GF-D8 (cell line): ENCODE data around the gene PKP1.

Experiments
- DNase-seq: peaks from one replicate; lab custom pipeline; 2025; lab: John Stamatoyannopoulos, UW

PKP1 gene

DNA sequence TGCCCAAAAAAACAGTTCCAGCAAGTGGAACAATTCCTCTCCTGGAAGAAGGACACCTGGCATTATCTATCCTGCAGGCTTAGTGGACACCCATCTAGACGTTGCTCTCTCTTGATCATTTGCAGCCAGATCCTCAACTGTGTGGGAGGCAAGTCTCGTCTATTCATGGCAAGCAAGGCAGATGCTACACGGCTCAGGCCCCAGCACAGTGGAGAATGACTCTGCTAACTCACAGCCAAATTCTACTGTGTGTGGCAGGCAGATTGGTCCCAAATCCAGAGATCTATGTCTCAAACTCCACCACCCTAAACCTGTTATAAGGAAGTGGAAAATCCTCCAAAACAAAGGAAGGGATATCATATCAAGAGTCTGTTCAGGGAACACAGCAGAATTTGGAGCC is 87.2 kb downstream of the PKP1 start:
- DNase-seq = no peak

DNA sequence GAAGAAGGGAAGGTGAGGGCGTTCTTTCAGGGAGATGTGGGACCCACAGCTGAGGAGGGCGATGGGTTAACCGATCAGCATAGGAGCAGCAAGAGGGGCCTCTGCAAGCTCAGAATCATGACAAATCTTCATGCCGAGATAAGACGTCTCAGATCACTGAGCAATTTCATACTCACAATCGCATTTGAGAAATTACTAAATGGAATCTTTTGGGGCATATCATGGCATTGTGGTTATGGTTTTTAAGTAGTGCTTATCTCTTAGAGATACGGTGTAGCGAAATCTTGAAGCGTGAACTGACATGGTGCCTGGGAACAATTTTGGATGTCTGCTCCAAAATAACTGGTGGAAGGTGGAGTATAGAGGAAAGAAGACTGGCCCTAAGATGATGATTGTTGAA is 88.0 kb downstream of the PKP1 start:
- no peak for DNase-seq

DNA sequence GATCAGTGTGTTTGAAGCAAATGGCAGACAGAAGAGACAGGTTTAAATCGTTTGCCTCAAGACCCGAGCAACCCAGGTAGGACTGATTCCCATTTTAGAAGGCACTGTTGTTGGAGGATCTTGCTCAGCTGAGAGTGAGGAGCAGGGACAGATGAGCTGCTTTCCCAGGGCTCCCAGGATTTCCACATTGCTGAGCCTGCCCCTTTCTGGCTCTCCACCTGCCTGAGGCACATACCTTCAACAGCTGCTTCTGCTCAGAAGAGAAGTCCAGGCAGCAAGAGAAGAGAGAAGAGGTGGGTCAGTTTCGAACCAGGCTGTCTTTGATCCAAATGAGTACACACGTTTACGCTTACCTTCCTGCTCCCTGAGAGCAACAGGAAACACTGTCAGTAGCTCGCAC is 88.5 kb downstream of the PKP1 start:
- DNase-seq = no peak

DNA sequence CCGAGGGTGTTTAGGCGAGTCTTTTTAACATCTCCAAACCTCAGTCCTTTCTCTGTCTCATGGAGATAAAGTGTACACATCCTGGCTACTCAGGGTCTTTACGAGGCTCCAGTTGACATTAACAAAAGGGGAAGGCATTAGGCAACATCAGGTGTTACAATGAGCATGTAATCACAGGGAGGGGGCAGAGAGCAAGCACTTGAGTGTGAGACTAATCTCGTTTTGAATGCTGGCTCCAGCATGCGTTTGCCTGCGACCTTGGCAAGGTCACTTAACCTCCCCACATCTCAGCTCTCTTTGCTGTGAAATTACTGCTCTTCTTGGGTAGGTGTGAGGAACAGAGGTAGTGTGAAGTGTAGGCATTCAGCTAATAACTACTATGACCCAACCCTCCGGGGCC is 91.1 kb downstream of the PKP1 start:
- no peak for DNase-seq

DNA sequence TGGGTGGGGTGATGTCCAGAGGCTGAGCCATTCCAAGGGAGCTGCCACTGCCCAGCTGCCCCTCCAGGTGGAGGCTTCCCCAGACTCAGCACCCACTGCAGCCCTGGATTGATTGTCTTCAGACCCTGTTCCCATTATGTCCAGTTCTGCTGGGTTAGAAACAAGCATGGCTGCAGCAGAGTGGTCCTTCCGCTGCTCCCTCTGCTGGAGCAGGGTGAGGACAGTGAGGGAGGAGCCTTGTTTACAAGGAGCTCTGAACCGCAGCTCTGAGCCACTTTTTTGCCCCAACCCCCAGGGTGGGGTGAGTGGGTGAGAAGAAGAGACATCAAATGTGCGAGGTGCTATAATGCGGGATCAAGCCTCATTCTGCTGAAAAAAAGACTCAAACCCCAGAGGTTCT is 91.9 kb downstream of the PKP1 start:
- DNase-seq = no peak

DNA sequence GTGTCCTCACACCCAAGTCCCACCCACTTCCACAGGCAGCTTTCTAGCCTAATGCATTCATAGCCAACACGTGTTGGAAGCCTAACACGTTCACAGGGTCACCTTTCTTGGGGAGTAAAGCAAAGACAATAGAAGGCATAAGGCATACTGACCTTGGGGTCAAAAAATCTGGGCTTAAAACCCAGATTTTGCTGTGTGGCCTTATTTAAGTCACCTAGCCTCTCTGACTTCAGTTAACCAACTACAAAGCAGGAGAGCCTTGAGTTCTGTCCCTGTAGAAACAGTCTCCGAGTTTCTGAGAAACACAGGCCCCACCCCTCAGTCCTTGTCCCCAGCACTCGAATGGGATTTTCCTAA is 92.8 kb downstream of the PKP1 start:
- no peak for DNase-seq

DNA sequence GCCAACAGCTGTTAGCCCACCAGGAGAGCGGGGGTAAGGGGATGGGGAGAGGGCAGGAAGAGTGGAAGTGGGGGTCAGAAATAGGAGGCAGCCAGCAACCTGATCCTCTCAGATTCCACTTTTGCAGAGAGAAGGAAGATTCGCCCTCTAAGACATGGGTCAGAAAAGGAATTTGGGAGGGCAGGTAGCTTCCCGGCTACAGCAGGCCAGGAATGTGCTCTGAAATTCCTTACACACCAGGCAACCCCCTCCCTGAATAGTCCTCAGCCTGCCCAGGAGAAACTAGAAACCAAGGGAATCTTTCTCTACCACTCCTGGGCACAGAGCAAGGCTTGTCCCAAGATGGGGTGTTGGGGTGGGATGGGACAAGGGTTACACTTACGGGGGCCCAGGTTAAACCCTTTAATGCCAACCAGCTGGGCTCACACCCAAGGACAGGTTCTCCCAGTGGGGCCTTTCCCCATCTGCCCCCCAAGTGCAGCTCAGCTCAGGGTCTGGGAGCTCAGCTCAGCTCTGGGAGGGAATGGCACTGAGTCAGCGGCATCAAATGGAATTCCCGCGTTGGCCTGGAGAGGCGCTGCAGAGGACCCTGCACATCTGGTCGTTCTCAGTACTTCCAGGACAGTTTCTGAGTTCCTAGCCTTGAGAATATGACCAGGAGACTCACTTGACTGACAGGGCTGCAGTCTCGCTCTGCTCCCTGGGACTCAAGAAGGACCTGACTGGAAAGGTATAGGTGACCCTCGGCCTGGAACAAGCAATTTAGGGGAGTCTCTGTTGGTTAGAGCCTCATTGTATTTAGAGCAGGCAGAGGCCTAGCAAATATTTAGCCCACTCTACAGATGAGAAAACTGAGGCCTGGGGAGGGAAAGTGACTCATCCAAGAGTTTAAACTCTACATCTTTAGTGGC is 93.4 kb downstream of the PKP1 start:
- DNase-seq = no peak

DNA sequence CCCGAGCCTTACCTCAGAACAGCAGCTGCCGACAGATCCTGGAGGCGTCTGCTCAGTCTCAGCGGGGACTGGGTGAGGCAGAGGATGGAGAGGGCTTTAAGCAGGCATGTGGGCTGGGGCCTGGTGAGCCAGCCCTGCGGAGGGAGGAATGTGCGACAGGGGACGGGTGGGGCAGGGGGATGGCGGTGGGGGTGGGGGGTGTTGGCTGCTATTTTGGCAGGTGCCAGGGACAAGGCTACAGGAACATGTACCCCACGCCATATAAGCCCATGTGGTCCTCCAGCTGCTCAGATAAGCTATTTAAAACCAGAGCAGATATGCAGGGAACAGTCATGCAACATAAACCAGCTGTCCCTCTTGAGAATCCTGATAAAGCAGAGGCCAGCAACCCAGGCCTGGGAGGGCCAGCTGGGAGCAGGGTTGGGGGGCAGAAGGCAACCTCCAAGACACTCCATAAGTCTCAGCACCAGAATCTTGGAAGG is 94.3 kb downstream of the PKP1 start, which contains the start of gene TNNT2:
Gene TNNT2 (minus strand): TSS at position 70 of the 482 bp plus-strand sequence. CDS start 4,426 bp downstream, outside the sequence.
- DNase-seq = no peak

DNA sequence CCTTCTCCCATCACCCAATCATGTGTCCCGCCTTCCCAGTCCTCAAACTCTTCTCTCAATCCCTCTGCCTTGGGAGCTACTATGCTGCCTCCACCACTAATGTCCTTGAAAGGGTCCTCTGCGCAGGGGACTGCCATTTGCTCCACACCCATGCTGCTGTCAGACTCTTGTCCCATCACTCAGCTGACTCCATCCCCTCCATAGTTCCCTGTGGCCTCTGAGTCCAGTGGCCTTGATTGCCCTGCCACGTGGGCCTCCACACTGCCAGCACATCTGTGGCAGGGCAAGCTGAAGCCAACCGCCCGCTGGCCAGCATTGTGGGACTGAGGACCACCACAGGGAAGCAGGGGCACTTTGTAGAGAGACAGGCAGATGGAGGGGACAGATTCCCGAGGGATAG is 95.5 kb downstream of the PKP1 start:
- no peak for DNase-seq

DNA sequence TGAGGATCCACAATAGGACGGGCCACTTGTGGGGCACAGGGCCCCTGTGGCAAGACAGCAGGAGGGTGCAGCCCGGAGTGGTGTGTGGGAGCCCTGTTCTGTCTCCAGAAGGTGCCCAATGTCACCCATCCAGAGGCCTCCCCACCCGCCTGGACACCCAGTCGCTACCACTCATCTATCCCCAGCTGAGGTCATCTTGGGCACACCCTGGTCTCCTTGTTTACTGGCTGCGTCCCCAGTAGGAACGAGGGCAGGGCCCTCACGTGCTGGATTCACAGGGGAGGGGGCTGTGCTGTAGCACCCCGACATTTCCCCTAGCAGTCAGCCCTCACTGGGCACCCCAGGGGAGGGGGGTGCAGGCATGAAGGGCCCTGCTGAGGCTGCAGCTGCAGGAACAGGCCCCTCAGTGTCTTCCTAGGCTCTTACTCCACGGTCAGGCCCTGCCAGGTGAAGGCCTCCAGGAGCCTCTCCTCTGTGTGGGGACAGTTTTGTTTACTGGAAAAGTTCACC is 96.5 kb downstream of the PKP1 start:
- no peak for DNase-seq

DNA sequence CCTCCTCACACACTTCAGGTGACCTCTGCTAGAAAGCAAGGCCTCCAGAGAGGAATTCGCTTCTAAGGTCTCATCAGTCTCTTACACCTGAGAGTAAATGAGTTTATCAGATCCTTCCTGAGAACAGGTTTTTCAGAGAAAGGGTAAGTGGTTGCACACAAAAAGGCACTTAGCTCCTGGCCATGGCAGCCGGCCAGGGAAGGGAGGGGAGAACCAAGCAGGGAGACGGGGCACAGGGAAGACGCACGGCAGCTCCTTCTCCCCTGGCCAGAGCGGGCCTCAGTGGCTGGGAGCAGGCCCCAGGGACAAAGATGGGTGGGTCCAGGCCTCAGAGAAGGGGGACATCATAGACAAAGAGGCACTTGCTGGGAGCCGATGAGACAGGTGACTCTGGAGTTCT is 97.8 kb downstream of the PKP1 start:
- DNase-seq = no peak
